Uterus (tissue), 4 donors: ENCODE measurements around the gene CREB5. TPM values are rescaled to one million over a fixed set of nuclear protein-coding genes. Genes with fewer than 3 reads are reported as not detected.

Experiments used
- DNase-seq, 2 donors: peaks; one replicate each; pipeline ENCODE4 v3.0.0-alpha.2; 2019 to 2020
- H3K27ac ChIP-seq, 2 donors: fragments of 200-600 bp; sonication (generic); 1 replicate in 1 of 2; 2 replicates in 1 of 2; pipeline ENCODE4 v1.5.1; 2016 to 2018
- H3K27me3 ChIP-seq, 2 donors: fragments of 200-600 bp; sonication (generic); one replicate each; pipeline ENCODE4 v1.5.1; 2018 to 2019; ENCODE audit warnings: control low read depth in 1 of 2
- H3K36me3 ChIP-seq, 2 donors: fragments of 200-600 bp; sonication (generic); one replicate each; pipeline ENCODE4 v1.5.1; 2019; ENCODE audit warnings: control low read depth in 1 of 2
- H3K4me1 ChIP-seq, 2 donors: fragments of 200-600 bp; sonication (generic); one replicate each; pipeline ENCODE4 v1.5.1; 2018 to 2019; ENCODE audit warnings: control low read depth in 1 of 2
- H3K4me3 ChIP-seq, 2 donors: fragments of 200-600 bp; sonication (generic); 1 replicate in 1 of 2; 2 replicates in 1 of 2; pipeline ENCODE4 v1.5.1; 2018 to 2019; ENCODE audit warnings: mild to moderate bottlenecking in 1 of 2
- H3K9me3 ChIP-seq, 2 donors: fragments of 200-600 bp; sonication (generic); one replicate each; pipeline ENCODE4 v1.5.1; 2019; ENCODE audit warnings: control low read depth in 1 of 2
- POLR2A ChIP-seq, 2 donors: fragments of 450-650 bp; IDR thresholded peaks; one replicate each; pipeline ENCODE4 v1.6.1; 2016; ENCODE audit warnings: antibody characterized with exemption in 2 of 2, mild to moderate bottlenecking in 1 of 2, moderate library complexity in 1 of 2
- intact Hi-C: fragments of 100-400 bp; cut with DNase I; formaldehyde crosslinking; loops from one replicate; pipeline ENCODE4 v1.15.1; 2023; ENCODE audit warnings: low total_unique reads
- total RNA-seq, 4 donors: library from RNA; depleted of rRNA in 3 of 4; stranded (reverse); fragments of >200 nt in 3 of 4; gene quantifications; one replicate each; pipeline versions ENCODE4 v1.1.0 to v1.2.4, GENCODE V29; 2014 to 2023
- TF ChIP-seq, protein P1 (sequence below), 4 experiments: fragments of 200-600 bp in 2 of 4; fragments of 450-650 bp in 2 of 4; sonication (generic) in 2 of 4; IDR thresholded peaks; one replicate each; pipeline ENCODE4 v1.5.1; 2016 to 2019; ENCODE audit warnings: antibody characterized with exemption in 4 of 4, mild to moderate bottlenecking in 2 of 4, moderate library complexity in 1 of 4
- donor health status: DM: yes; HTN: yes; CAD: no.

CREB5 gene
- total RNA-seq, 4 donors from 2014 or later: 7.1 to 40.2 (median 23.9) TPM

DNA sequence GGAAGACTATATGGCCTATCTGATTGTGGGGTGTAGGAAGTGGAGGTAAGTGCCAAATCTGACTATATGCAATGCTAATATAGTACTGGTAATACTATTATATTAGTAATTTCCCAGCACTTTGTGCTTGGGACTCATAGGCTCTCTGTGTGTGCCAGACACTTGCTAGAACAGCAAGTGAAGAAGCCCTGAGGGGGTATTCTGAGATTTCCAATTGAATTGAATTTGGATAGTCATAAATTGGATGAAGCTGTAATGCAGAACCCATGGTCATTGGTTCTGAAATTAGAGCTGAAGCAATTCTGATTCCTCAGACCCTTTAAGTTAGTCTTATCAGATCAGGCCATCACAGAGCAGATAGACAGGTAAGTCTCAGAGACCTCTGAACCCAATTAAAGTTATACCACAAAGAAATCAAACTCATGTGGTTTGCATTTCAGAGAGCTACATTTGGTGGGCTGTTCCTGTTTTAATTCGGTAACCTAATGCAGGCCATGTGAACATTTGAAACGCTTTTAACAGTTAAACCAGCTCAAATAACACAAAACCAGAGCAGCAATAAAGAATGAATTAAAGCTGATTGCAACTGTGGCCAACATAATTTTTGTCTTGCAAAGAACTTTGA, 179.5 kb downstream of the CREB5 start:
- H3K4me3 ChIP-seq: no peak overlapping the region
- DNase-seq: no peak
- no peaks in the 10 kb centered on the region for H3K36me3 ChIP-seq
- no peaks in the 10 kb centered on the region for H3K9me3 ChIP-seq
- no peaks in the 10 kb centered on the region for H3K27me3 ChIP-seq
- TF ChIP-seq, protein P1, sequence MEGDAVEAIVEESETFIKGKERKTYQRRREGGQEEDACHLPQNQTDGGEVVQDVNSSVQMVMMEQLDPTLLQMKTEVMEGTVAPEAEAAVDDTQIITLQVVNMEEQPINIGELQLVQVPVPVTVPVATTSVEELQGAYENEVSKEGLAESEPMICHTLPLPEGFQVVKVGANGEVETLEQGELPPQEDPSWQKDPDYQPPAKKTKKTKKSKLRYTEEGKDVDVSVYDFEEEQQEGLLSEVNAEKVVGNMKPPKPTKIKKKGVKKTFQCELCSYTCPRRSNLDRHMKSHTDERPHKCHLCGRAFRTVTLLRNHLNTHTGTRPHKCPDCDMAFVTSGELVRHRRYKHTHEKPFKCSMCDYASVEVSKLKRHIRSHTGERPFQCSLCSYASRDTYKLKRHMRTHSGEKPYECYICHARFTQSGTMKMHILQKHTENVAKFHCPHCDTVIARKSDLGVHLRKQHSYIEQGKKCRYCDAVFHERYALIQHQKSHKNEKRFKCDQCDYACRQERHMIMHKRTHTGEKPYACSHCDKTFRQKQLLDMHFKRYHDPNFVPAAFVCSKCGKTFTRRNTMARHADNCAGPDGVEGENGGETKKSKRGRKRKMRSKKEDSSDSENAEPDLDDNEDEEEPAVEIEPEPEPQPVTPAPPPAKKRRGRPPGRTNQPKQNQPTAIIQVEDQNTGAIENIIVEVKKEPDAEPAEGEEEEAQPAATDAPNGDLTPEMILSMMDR (IDR thresholded peaks at IDR 0.05): no peak
- TF ChIP-seq POLR2A (IDR thresholded peaks at IDR 0.05): no peak
- no peak overlapping the region for H3K27ac ChIP-seq
- intact Hi-C loops: no loop called here
- no peaks in the 10 kb centered on the region for H3K4me1 ChIP-seq

DNA sequence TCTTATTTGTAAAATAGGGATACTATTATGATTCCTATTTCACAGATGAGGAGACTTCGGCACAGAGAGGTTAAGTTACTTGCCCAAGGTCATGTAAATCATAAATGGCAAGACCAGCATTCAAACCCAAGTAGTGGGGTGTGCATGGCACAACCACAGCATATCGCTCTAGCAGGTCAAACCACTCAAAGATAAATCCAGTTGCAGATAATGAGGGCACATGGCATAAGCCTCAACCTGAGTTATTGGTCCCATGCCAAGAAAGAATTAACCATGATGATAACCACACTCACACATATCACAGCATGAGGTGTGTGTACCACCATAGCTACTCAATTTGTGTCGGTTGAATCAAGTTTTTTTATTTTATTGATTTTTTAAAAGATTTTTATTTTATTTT, 180.5 kb downstream of the CREB5 start:
- no peak overlapping the region for H3K4me3 ChIP-seq
- no peaks in the 10 kb centered on the region for H3K9me3 ChIP-seq
- DNase-seq: no peak
- TF ChIP-seq POLR2A (IDR thresholded peaks at IDR 0.05): no peak
- TF ChIP-seq, protein P1 (IDR thresholded peaks at IDR 0.05): no peak
- H3K36me3 ChIP-seq: no peaks in the 10 kb centered on the region
- no peak overlapping the region for H3K27ac ChIP-seq
- intact Hi-C loops: no loop called here
- H3K27me3 ChIP-seq: no peaks in the 10 kb centered on the region
- H3K4me1 ChIP-seq: no peaks in the 10 kb centered on the region

DNA sequence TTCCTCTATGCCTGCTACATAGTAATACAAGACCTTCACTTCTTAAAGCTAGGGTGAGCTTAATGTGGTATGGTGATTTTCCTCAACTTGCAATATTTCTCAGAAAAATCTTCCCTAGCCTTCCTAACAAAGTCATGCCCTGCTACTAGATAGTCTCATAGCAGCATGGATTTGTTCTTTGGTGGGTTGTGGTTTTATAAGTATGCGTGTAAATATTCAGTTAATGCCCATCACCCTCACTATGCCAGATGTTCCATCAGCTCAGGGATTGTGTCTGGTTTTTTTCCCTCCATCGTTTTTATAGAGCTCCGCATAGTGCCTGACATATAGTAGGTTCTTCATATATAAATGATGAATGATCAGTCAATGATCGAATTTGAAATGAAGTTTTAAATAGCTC, 182.8 kb downstream of the CREB5 start:
- intact Hi-C loops: no loop called here

DNA sequence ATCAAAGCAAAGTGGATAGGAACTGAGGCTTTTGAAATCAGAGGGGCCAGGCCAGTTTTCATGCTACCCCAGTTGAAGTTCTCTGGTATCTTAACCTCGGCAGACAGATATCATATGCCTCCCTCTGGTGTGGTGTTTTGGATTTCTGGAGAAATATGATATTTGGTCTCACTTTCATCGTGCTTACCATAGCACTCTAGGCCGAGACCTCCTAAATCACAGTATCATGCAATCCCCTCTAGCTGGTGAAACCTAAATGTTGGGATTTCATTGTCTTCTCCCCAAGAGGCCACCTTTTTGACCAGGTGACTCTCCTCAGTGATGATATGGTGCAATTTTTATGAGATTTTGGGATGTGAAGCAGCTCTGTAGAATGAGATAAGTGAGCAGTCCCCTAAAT, 183.5 kb downstream of the CREB5 start:
- Histone ChIP-seq H3K27ac (no peak overlapping the region), H3K4me1 (no peaks in the 10 kb centered on the region), H3K4me3 (no peak overlapping the region), H3K9me3 (no peaks in the 10 kb centered on the region), H3K36me3 (no peaks in the 10 kb centered on the region), H3K27me3 (no peaks in the 10 kb centered on the region)
- intact Hi-C loops: no loop called here
- no peak for DNase-seq
- TF ChIP-seq, protein P1 (IDR thresholded peaks at IDR 0.05): no peak
- TF ChIP-seq POLR2A (IDR thresholded peaks at IDR 0.05): no peak

More for the DNA sequence above, 182.8 kb downstream of the CREB5 start:
- no peak overlapping the region for H3K27ac ChIP-seq
- no peaks in the 10 kb centered on the region for H3K4me1 ChIP-seq
- H3K4me3 ChIP-seq: no peak overlapping the region
- no peak for DNase-seq
- TF ChIP-seq, protein P1 (IDR thresholded peaks at IDR 0.05): no peak
- no peak for TF ChIP-seq POLR2A (IDR thresholded peaks at IDR 0.05)
- H3K27me3 ChIP-seq: no peaks in the 10 kb centered on the region
- no peaks in the 10 kb centered on the region for H3K9me3 ChIP-seq
- H3K36me3 ChIP-seq: no peaks in the 10 kb centered on the region

DNA sequence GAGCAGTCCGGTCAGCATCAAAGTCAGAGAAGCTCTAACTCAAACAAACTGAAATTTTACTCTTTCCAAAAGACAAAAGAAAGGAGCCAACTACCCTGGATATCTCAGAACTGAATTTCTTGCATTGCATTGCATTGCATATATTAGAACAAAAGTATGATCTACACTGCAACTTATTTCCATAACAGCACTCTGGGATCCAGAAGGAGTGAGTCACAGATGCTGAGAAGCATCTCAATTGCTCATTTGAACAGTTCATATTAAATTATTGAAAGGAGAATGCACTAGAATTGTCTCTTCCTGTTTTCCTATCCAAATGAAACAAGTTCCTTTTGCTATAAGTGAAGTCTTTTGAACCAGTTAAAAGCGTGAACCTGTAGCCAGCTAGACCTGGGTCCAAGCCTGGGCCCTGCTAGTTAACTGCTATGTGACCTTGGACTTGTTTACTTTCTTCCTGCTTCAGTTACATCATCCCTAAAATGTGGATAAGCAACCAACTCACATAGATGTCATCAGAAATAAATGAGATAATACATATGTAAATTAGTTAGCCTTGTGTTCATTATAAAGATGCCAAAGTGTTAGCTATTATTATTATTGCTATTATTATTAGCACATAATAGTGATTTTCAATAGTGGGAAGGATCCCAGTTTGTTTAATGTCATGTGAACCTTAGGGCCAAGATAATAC, 184.1 kb downstream of the CREB5 start:
- no peak for TF ChIP-seq POLR2A (IDR thresholded peaks at IDR 0.05)
- TF ChIP-seq, protein P1 (IDR thresholded peaks at IDR 0.05): no peak
- no peaks in the 10 kb centered on the region for H3K4me1 ChIP-seq
- intact Hi-C loops: no loop called here

More for the DNA sequence above, 184.1 kb downstream of the CREB5 start:
- Histone ChIP-seq H3K4me3 (no peak overlapping the region), H3K9me3 (no peaks in the 10 kb centered on the region), H3K27ac (no peak overlapping the region), H3K27me3 (no peaks in the 10 kb centered on the region), H3K36me3 (no peaks in the 10 kb centered on the region)
- no peak for DNase-seq
